GM21423 (cell line): Measurements from ENCODE around the gene BSND.

Experiments used
- ATAC-seq: cut with Tn5 transposase; IDR thresholded peaks from one replicate; pipeline ENCODE4 v1.9.1; 2021; ENCODE audit warnings: mild to moderate bottlenecking, moderate library complexity; ENCODE audit not compliant: unreplicated experiment

The BSND gene

DNA sequence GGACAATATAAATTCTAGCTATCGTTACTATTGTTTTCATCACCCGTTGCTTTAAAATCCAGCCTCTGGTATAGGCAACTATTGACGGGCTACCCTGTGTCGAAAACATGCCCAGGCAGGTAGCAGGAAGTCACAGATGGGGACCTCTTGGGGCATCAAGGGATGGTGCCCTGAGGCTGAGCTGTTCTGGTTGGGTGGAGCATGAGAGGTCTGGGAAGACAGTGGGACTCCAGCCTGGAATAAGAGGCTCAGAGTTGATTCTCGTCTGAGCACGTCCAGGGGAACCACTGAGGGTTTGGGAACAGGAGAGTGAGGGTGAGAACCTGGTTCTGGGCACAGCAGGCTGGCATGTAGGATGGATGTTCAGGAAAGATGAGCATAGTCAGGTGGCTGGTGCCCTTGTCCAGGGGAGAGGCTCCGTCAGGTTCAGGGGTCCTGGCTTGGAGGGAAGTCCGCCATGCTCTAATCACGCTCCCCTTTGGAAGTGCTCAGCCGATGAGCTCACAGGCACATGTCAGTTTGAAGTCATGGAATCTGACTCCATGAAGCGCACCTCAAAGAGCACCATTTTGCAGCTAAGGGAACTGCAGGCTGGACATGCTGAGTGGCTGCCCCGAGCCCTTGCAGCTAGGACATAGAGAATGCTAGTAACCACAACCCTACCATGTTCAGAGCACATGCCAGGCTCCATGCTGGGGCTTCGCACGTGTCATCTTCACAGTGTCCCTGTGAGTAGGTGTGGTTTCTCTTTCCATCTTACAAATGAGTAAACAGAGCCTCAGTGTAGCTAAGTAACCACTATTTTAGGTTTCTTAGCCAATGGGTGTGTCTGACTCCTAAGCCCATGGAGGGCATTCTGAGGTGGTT, 61.6 kb downstream of the BSND start:
- ATAC-seq, result no peak

DNA sequence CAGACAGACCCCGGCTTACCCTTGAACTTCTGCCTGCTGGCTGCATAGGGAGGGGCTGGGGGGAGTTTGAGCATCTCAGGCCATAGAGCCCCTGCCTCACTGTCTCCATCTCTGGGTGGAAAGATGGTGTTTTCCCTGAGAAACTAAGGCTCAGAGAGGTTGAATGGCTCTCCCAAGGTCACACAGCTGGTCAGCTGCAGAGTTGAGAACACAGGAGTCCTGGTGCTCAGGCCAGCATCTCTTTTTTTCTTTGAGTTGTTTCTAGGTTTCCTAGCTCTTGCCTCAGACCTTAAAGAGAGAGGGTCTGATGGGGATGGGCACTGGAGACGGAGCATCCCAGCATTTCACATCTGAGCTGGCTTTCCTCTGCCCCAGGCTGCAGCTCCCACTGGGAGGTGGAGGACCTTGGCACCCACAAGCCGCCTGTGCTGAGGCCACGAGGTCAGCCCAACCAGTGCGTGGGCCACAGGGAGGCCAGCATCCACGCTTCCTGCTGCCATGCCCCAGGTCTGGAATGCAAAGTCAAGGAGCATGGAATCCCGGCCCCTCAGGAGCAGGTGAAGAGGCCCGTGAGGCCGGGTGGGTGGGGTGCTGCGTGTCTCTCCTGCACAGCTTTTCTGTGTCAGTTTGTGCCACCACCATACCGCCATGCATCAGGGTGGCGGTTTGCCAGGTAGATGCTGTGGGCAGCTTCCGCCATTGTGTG, 62.4 kb downstream of the BSND start:
- no peak for ATAC-seq
